Measurements from ENCODE around the gene NUCB1.

- no peak for TF ChIP-seq CTCF (IDR thresholded peaks at IDR 0.05; ENCODE audit: insufficient read depth, low read length, poor library complexity, severe bottlenecking)
- no peak for TF ChIP-seq EZH2phosphoT487 (conservative IDR thresholded peaks at IDR 0.05; ENCODE audit: low read length)
These were observed 61.0 kb downstream of the NUCB1 start for GRCh38 chr19:48961051-48961649.
